ENCODE measurements around the gene DLX4. TPM values are rescaled to one million over a fixed set of nuclear protein-coding genes. Genes with fewer than 3 reads are reported as not detected.
A peak's percentile ranks its signal among the peaks of the same experiment; 100 is the strongest.

Gene DLX4
- total and polyA plus RNA-seq, 9 donors = 0.10 TPM; not detected in 8

DNA sequence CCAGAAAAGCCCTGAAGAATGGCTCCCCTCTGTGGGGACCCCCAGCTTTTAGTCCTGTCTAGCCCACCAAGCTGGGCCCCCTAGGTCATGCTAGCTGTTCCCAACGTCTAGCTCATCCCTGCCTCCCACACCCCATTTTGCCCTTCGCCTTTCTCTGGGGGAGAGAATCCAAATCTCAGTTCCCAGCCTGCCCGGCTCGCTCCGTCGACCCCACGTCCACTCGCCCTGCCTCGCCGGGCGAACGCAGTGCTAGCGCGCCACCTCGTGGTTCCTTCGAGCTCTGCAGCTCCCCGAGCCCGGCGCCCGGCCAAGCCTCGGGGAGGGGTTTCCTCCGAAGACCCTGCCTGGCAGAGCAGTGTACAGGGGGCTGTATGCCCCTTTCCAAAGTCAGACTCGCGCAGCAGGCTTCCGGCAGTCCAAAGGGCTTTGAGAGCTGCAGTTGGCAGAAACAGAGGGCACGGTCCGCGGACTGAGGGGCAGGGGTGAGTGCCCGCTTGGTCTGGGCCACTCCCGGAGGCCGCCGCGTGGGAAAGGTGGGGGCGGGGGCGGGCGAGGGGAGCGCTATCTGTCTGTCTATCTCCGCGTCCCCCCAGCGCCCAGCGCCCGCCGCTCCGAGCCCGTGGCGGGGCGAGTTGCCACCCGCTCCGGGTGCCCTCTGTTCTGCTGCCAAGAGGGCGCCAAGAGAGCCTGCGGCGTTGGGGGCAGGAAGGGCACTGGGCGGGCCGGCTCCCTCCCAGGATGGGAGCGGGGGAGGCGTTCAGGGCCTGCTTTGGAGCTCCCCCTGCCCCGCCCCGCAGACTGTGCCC, 27.7 kb downstream of the DLX4 start:
- intact Hi-C loops (cut with DNase I) = loop anchor here (1.0 to 5.0 kb wide), 5 partner anchors 44 to 429 kb away; no protein-coding TSS in a partner anchor
- Histone ChIP-seq H3K4me3 (peak overlapping the region; percentile 3), H3K27ac (no peak overlapping the region), H3K36me3 (no peaks in the 10 kb centered on the region), H3K27me3 (peaks cover 3% of the 10 kb centered on the region), H3K9me3 (no peaks in the 10 kb centered on the region), H3K4me1 (ENCODE audit: insufficient read depth) (peaks cover 3% of the 10 kb centered on the region)
- 1 to 3% (median 2%) methylated on average over 49 to 58 of the region's 58 CpGs for WGBS, 3 donors
- DNase-seq = peak; percentile 45 to 80 (median 64)
- no peak for TF ChIP-seq POLR2A (IDR thresholded peaks at IDR 0.05)
- no peak for TF ChIP-seq EP300 (IDR thresholded peaks at IDR 0.05)
- peak; percentile 93 to 95 (median 94) for TF ChIP-seq CTCF (IDR thresholded peaks at IDR 0.05)

DNA sequence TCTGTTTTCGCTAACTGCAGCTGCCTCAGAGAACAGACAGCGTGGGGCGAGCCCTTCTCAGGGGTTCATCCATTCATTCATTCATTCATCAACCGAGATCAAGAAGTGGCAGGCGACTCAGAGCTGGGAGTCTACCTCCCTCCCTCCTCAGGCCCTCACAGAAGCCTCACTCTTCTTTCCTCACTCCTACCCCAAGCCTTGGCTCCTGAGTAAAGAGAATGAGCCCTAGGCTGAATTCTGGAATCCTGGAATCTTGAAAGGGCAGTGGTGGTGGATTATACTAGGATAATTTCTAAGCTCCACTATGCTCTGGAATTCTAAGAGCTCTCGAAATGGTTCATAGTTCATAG, 28.3 kb downstream of the DLX4 start:
- intact Hi-C loops (cut with DNase I) = loop anchor here (5.0 kb wide), 4 partner anchors 45 to 430 kb away; no protein-coding TSS in a partner anchor
- WGBS, 3 donors = 13 to 29% (median 15%) methylated on average over 6 of the region's 6 CpGs
- no peak for DNase-seq
- Histone ChIP-seq H3K4me3 (no peak overlapping the region), H3K9me3 (no peaks in the 10 kb centered on the region), H3K27ac (no peak overlapping the region), H3K36me3 (no peaks in the 10 kb centered on the region), H3K27me3 (peaks cover 3% of the 10 kb centered on the region), H3K4me1 (ENCODE audit: insufficient read depth) (peaks cover 3% of the 10 kb centered on the region)
- TF ChIP-seq EP300 (IDR thresholded peaks at IDR 0.05) (no peak), POLR2A (IDR thresholded peaks at IDR 0.05) (no peak), CTCF (IDR thresholded peaks at IDR 0.05) (no peak)

DNA sequence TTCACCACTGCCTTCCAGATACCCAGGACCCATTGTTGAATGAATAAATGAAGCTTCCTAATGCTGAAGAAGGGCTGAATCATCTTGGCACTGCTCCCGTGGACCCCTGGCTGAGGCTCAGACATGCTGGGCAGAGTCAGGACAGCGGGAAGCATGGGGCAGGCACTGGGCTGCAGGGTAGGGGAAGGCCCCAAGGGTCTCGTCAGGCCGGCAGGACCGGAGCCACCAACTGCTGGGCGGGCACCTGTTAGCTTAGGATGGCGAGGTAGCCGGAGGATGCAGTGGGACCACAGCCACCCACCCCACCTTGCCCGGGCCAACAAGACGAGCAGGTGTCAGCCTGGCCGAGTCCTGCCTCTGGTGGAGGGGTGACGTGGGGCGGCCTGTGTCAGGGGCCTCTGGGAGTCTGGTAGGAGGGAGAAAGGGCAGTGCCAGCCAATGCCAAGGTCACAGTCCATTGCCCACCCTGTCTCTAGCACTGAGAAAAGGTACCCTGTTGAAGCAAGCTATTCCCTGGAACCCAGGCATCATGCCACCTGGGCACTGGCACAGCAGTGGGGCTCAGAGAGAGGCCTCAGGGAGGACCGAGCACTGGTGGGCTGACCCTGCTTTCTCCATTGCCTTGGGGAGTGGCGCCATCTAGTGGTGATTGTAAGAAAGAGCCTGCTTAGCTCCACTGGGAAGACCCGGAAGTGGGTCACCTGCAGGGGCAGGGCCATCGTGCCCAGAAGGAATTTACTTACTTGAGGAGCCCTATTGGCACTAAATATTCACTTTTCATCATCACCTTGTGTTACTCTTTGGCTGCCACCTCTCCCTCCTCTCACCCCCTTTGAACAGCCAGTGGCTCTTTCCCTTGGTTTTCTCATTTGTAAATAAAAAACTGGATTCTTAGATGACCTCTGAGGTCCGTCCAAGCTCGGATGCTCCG, 29.0 kb downstream of the DLX4 start:
- Histone ChIP-seq H3K27ac (no peak overlapping the region), H3K9me3 (no peaks in the 10 kb centered on the region), H3K4me1 (ENCODE audit: insufficient read depth) (peaks cover 3% of the 10 kb centered on the region), H3K4me3 (no peak overlapping the region), H3K27me3 (peaks cover 3% of the 10 kb centered on the region), H3K36me3 (no peaks in the 10 kb centered on the region)
- WGBS, 3 donors = 34 to 37% (median 35%) methylated on average over 20 of the region's 20 CpGs
- intact Hi-C loops (cut with DNase I) = loop anchor here (1.0 to 5.0 kb wide), 5 partner anchors 46 to 431 kb away; no protein-coding TSS in a partner anchor
- TF ChIP-seq EP300 (IDR thresholded peaks at IDR 0.05) (no peak), CTCF (IDR thresholded peaks at IDR 0.05) (peak; percentile 82 to 93 (median 89))
- DNase-seq = peak; percentile 74 to 83 (median 82)

GRCh38 chr17:49998836-49999511, 30.0 kb downstream of the DLX4 start:
- Histone ChIP-seq H3K4me1 (ENCODE audit: insufficient read depth) (no peaks in the 10 kb centered on the region), H3K36me3 (no peaks in the 10 kb centered on the region), H3K27ac (no peak overlapping the region), H3K9me3 (no peaks in the 10 kb centered on the region), H3K4me3 (no peak overlapping the region), H3K27me3 (peaks cover 3% of the 10 kb centered on the region)
- intact Hi-C loops (cut with DNase I) = loop anchor here (1.0 to 5.0 kb wide), 5 partner anchors 47 to 432 kb away; no protein-coding TSS in a partner anchor
- no peak for DNase-seq
- no peak for TF ChIP-seq CTCF (IDR thresholded peaks at IDR 0.05)
- no peak for TF ChIP-seq POLR2A (IDR thresholded peaks at IDR 0.05)
- TF ChIP-seq EP300 (IDR thresholded peaks at IDR 0.05) = no peak
- WGBS, 3 donors = 42 to 50% (median 44%) methylated on average over 11 of the region's 11 CpGs
